ENCODE measurements around the gene DUSP1. TPM values are rescaled to one million over a fixed set of nuclear protein-coding genes. Genes with fewer than 3 reads are reported as not detected.
A peak's percentile ranks its signal among the peaks of the same experiment; 100 is the strongest.

DUSP1 gene
- total RNA-seq, 3 donors from 2014 or later, result 752 to 1,562 (median 1,015) TPM

GRCh38 chr5:172757394-172758010, 13.5 kb downstream of the DUSP1 start:
- Histone ChIP-seq H3K4me3 (no peak overlapping the region), H3K9me3 (peaks cover 0 to 8% of the 10 kb centered on the region in 2 donors), H3K27ac (peak overlapping the region in 1 of 2 donors; percentile 32), H3K4me1 (no peaks in the 10 kb centered on the region), H3K36me3 (no peaks in the 10 kb centered on the region), H3K27me3 (no peaks in the 10 kb centered on the region)
- intact Hi-C loops (cut with DNase I; ENCODE audit: low total_unique reads), result no loop called here
- no peak for TF ChIP-seq CTCF (IDR thresholded peaks at IDR 0.05)
- TF ChIP-seq POLR2AphosphoS5 (IDR thresholded peaks at IDR 0.05), result no peak
- TF ChIP-seq POLR2A (IDR thresholded peaks at IDR 0.05), result no peak
- no peak for DNase-seq (ENCODE audit: low spot score in 2 of 2)

- Histone ChIP-seq H3K9me3 (peaks cover 0 to 8% of the 10 kb centered on the region in 2 donors), H3K27ac (no peak overlapping the region), H3K4me3 (no peak overlapping the region), H3K4me1 (no peaks in the 10 kb centered on the region), H3K36me3 (no peaks in the 10 kb centered on the region), H3K27me3 (no peaks in the 10 kb centered on the region)
- intact Hi-C loops (cut with DNase I; ENCODE audit: low total_unique reads), result no loop called here
- no peak for TF ChIP-seq CTCF (IDR thresholded peaks at IDR 0.05)
- TF ChIP-seq POLR2A (IDR thresholded peaks at IDR 0.05), result no peak
- no peak for DNase-seq (ENCODE audit: low spot score in 2 of 2)
Measured at GRCh38 chr5:172756764-172757393, 14.1 kb downstream of the DUSP1 start.

DNA sequence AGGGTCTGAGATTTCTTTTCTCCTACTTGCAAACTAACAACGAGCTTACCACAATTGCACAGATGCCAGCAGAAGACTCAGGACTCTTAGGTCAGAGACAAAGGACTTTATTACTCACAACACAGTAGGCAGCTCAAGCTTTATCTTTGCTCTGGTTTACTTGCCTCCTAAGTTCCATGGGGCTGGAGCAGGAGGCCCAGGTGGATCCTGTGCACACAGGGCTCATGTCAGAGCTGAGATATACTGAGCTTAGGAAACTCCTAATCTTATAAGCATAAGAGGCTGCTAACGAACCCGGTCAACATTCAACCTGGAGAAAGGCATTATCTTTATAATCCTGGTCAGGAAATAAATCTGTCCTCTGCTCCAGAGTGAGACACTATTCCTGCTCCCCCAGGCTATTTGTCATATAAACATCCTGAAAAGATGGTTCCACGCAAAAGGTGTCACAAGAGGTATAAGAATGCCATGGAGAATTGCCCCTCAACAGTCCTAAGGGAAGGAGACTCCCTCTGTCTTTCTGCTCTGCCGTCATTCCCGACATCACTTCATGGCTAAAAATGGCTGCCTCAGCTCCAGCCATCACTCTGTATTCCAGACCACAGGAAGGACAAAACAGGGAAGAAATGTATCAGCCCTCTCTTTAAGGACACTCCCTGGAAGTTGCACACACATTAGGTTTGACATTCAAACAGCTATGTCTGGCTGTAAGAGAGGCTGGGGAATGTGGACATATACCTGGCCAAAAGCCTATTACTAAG, 16.2 kb downstream of the DUSP1 start:
- Histone ChIP-seq H3K4me3 (no peak overlapping the region), H3K9me3 (no peaks in the 10 kb centered on the region), H3K36me3 (no peaks in the 10 kb centered on the region), H3K27me3 (no peaks in the 10 kb centered on the region), H3K4me1 (no peaks in the 10 kb centered on the region), H3K27ac (no peak overlapping the region)
- no peak for DNase-seq (ENCODE audit: low spot score in 2 of 2)
- TF ChIP-seq POLR2AphosphoS5 (IDR thresholded peaks at IDR 0.05), result no peak
- no peak for TF ChIP-seq CTCF (IDR thresholded peaks at IDR 0.05)
- TF ChIP-seq POLR2A (IDR thresholded peaks at IDR 0.05), result no peak
- intact Hi-C loops (cut with DNase I; ENCODE audit: low total_unique reads), result no loop called here

DNA sequence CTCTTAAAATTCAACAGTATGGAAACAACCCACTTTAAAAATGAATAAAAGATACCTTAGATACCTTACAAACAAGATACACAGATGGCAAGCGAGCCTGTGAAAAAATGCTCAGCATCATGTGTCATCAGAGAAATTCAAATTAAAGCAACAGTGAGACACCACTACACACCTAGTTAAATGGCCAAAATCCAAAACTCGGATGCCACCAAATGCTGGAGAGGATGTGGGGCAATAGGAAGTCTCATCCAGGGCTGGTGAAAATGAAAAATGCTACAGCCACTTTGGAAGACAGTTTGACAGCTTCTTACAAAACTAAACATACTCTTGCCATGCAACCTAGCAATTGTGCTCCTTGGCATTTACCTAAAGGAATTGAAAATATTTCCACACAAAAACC, 17.9 kb downstream of the DUSP1 start:
- H3K4me1 ChIP-seq, result no peaks in the 10 kb centered on the region
- DNase-seq (ENCODE audit: low spot score in 2 of 2), result no peak
- H3K9me3 ChIP-seq, result no peaks in the 10 kb centered on the region
- no peaks in the 10 kb centered on the region for H3K27me3 ChIP-seq
- H3K4me3 ChIP-seq, result no peak overlapping the region
- no peaks in the 10 kb centered on the region for H3K36me3 ChIP-seq
- no peak for TF ChIP-seq CTCF (IDR thresholded peaks at IDR 0.05)
- no peak for TF ChIP-seq POLR2A (IDR thresholded peaks at IDR 0.05)
- TF ChIP-seq POLR2AphosphoS5 (IDR thresholded peaks at IDR 0.05), result no peak
- intact Hi-C loops (cut with DNase I; ENCODE audit: low total_unique reads), result no loop called here
- no peak overlapping the region for H3K27ac ChIP-seq
